Astrocyte of the cerebellum (primary cell): Measurements from ENCODE around the gene GSE1.

Source experiments
- DNase-seq: peaks from one replicate; pipeline ENCODE4 v3.0.0-alpha.2; 2011; ENCODE audit warnings: low read depth
- H3K4me3 ChIP-seq: 2 replicates; pipeline ENCODE4 v1.5.1; 2011; ENCODE audit warnings: mild to moderate bottlenecking, low read depth, low read length, moderate library complexity
- in situ Hi-C: cut with HindIII; loops from 2 replicates; pipeline ENCODE4 v1.10.0; 2017; ENCODE audit warnings: low sequenced_read_pairs
- TF ChIP-seq, protein P1 (sequence below): IDR thresholded peaks from 2 replicates; pipeline ENCODE4 v1.5.1; 2012; ENCODE audit warnings: low read length, low read depth, moderate library complexity, mild to moderate bottlenecking; ENCODE audit errors: missing control alignments

Gene GSE1

GRCh38 chr16:85574672-85575475 is 38.2 kb upstream of the GSE1 start:
- no peak overlapping the region for H3K4me3 ChIP-seq

GRCh38 chr16:85575920-85576319 is 37.2 kb upstream of the GSE1 start:
- in situ Hi-C loops: loop anchor here (5.0 kb wide), 1 partner anchor 104 kb away; no protein-coding TSS in a partner anchor
- DNase-seq: no peak
- TF ChIP-seq, protein P1, sequence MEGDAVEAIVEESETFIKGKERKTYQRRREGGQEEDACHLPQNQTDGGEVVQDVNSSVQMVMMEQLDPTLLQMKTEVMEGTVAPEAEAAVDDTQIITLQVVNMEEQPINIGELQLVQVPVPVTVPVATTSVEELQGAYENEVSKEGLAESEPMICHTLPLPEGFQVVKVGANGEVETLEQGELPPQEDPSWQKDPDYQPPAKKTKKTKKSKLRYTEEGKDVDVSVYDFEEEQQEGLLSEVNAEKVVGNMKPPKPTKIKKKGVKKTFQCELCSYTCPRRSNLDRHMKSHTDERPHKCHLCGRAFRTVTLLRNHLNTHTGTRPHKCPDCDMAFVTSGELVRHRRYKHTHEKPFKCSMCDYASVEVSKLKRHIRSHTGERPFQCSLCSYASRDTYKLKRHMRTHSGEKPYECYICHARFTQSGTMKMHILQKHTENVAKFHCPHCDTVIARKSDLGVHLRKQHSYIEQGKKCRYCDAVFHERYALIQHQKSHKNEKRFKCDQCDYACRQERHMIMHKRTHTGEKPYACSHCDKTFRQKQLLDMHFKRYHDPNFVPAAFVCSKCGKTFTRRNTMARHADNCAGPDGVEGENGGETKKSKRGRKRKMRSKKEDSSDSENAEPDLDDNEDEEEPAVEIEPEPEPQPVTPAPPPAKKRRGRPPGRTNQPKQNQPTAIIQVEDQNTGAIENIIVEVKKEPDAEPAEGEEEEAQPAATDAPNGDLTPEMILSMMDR: no peak
- H3K4me3 ChIP-seq: no peak overlapping the region

More at GRCh38 chr16:85574672-85575475, 38.2 kb upstream of the GSE1 start:
- DNase-seq: no peak
- TF ChIP-seq, protein P1: no peak
- in situ Hi-C loops: loop anchor here (5.0 kb wide), 1 partner anchor 103 kb away; no protein-coding TSS in a partner anchor

DNA sequence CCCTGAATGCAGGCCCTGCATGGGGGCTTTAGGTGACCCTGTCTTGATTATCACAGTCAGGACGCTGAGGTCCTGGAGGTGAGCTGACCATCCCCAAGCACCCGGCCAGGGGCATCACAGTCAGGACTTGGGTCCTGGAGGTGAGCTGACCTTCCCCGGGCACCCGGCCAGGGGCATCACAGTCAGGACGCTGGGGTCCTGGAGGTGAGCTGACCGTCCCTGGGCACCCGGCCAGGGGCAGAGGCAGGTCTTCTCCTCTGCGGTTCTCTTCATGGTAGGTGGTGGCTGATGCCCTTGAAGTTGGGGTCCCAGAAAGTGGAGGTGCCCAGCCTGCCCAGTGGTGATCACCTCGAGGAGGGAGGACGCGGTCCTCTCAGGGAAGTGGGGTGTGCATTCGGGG is 36.2 kb upstream of the GSE1 start:
- TF ChIP-seq, protein P1: no peak
- in situ Hi-C loops: loop anchor here (5.0 kb wide), 1 partner anchor 105 kb away; no protein-coding TSS in a partner anchor
- DNase-seq: no peak
- H3K4me3 ChIP-seq: no peak overlapping the region

DNA sequence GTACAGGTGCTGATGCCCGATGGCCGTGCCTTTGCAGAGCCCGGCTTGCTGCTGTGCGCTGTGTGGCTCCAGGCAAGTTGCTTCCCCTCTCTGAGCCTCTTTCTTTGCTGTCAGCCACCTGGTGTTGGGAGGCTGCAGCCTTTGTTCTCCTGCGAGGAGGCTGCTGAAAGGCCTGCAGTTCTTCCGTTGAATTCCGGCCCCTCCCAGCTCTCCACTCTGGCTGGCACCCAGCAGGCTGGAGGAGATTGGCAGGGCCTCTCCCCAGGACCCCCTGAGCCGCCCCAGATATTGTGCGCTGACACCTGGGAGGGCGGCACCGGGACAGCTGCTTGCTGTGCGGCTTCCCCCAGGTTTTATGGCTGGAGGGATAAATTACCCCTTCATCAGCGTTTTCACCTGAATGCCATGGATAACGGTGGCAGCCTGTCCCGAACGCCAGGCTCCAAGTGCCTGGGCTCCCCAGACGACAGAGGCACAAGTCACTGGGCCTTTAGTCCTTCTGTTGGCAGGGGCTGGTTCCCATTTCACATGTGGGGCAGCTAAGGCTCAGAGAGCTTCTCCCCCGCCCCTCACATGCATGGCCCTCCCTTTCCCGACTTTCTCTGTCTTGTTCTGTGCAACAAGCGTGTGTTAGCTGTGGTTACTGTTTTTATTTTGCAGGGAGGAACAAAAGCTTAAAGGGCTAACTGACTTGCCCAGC is 35.1 kb upstream of the GSE1 start:
- no peak for DNase-seq
- no peak overlapping the region for H3K4me3 ChIP-seq
- TF ChIP-seq, protein P1: no peak
- in situ Hi-C loops: loop anchor here (5.0 kb wide), 1 partner anchor 106 kb away; no protein-coding TSS in a partner anchor

DNA sequence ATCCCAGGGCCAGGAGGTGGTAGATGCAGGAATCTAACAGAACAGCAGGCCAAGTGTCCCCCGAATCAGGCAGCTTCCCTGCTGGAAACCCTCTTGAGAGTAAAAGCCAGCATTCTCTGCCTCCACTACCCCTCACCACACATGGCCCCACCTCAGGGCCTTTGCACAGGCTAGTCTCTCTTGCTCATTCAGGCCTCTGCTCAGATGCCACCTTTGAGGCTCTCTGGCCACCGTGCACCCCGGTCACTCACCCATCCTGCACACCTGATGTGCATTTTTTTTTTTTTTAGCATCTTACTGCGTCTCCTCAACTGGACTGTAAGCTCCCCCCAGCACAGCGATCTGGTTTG is 34.5 kb upstream of the GSE1 start:
- TF ChIP-seq, protein P1: no peak
- no peak for DNase-seq
- in situ Hi-C loops: loop anchor here (5.0 kb wide), 1 partner anchor 106 kb away; no protein-coding TSS in a partner anchor
- no peak overlapping the region for H3K4me3 ChIP-seq

GRCh38 chr16:85579191-85579590 is 33.9 kb upstream of the GSE1 start:
- TF ChIP-seq, protein P1: no peak

More at GRCh38 chr16:85579191-85579590, 33.9 kb upstream of the GSE1 start:
- H3K4me3 ChIP-seq: no peak overlapping the region
- in situ Hi-C loops: loop anchor here (5.0 kb wide), 1 partner anchor 107 kb away; no protein-coding TSS in a partner anchor
- no peak for DNase-seq
